IMR-90 (cell line): ENCODE measurements around the gene EPHA5. TPM values are rescaled to one million over a fixed set of nuclear protein-coding genes. Genes with fewer than 3 reads are reported as not detected.

Experiments used
- ATAC-seq: fragments of 200-7000 bp; cut with Tn5 transposase; 2 replicates; pipeline ENCODE4 v1.9.1; 2020; ENCODE audit warnings: low read depth, mild to moderate bottlenecking, moderate library complexity
- BruUV-seq: library from RNA; stranded (reverse); fragments of 400-500 nt; replicated peaks from 2 replicates; lab custom pipeline; 2021; lab: Mats Ljungman, UMichigan
- CTCF ChIA-PET: fragments of 300-600 bp; formaldehyde crosslinking; extraction: SDS; loops from one replicate; lab custom pipeline; 2021; ENCODE audit warnings: antibody characterized with exemption; lab: Yijun Ruan, JAX
- POLR2A ChIA-PET: fragments of 300-600 bp; sonication (Branson Sonifier 250); formaldehyde crosslinking; loops from one replicate; lab custom pipeline; 2022; ENCODE audit warnings: antibody characterized with exemption; ENCODE audit not compliant: unreplicated experiment; lab: Charles Lee
- DNase-seq: peaks from one replicate; pipeline ENCODE4 v3.0.0; 2013
- H2AFZ ChIP-seq: replicated peaks from 2 replicates; pipeline ENCODE3; 2013; ENCODE audit warnings: low read length, mild to moderate bottlenecking; ENCODE audit not compliant: poor library complexity
- H2AK5ac ChIP-seq: 2 replicates; pipeline ENCODE4 v1.6.1; 2013; ENCODE audit warnings: low read depth, low read length, inconsistent platforms
- H2AK9ac ChIP-seq: replicated peaks from 2 replicates; pipeline ENCODE3; 2013; ENCODE audit warnings: mild to moderate bottlenecking, low read depth, low read length, moderate library complexity; ENCODE audit not compliant: poor library complexity
- H2BK120ac ChIP-seq: 2 replicates; pipeline ENCODE4 v1.6.1; 2013; ENCODE audit warnings: low read depth, low read length, inconsistent platforms
- H2BK15ac ChIP-seq: 3 replicates; pipeline ENCODE4 v1.6.1; 2013; ENCODE audit warnings: low read depth, low read length, inconsistent platforms
- H2BK20ac ChIP-seq: 2 replicates; pipeline ENCODE4 v1.6.1; 2013; ENCODE audit warnings: low read depth, mild to moderate bottlenecking, inconsistent platforms, low read length, moderate library complexity
- H2BK5ac ChIP-seq: 2 replicates; pipeline ENCODE4 v1.6.1; 2013; ENCODE audit warnings: mild to moderate bottlenecking, low read depth, low read length, inconsistent platforms; ENCODE audit not compliant: poor library complexity, severe bottlenecking
- H3K14ac ChIP-seq: replicated peaks from 2 replicates; pipeline ENCODE4 v1.6.1; 2013; ENCODE audit warnings: low read depth, low read length, inconsistent platforms
- H3K18ac ChIP-seq: 2 replicates; pipeline ENCODE4 v1.6.1; 2013; ENCODE audit warnings: low read depth, low read length, control low read depth
- H3K23ac ChIP-seq: 2 replicates; pipeline ENCODE4 v1.6.1; 2013; ENCODE audit warnings: low read depth, low read length, inconsistent platforms
- H3K27ac ChIP-seq: 2 replicates; pipeline ENCODE4 v1.5.1; 2013; ENCODE audit warnings: mild to moderate bottlenecking, control low read depth, low read length; ENCODE audit not compliant: insufficient read depth
- H3K27me3 ChIP-seq: 2 replicates; pipeline ENCODE4 v1.6.1; 2013; ENCODE audit warnings: low read length; ENCODE audit not compliant: control insufficient read depth, insufficient read depth
- H3K36me3 ChIP-seq: 2 replicates; pipeline ENCODE4 v1.6.1; 2013; ENCODE audit warnings: low read length, mixed read lengths; ENCODE audit not compliant: control insufficient read depth, insufficient read depth
- H3K4ac ChIP-seq: 2 replicates; pipeline ENCODE4 v1.6.1; 2013; ENCODE audit warnings: low read depth, low read length, inconsistent platforms
- H3K4me1 ChIP-seq: 2 replicates; pipeline ENCODE4 v1.6.1; 2013; ENCODE audit warnings: low read length, mixed read lengths; ENCODE audit not compliant: control insufficient read depth, insufficient read depth
- H3K4me2 ChIP-seq: 2 replicates; pipeline ENCODE4 v1.6.1; 2013; ENCODE audit warnings: low read depth, mild to moderate bottlenecking, control low read depth, low read length, moderate library complexity
- H3K4me3 ChIP-seq: 2 replicates; pipeline ENCODE4 v1.5.1; 2013; ENCODE audit warnings: low read depth, mild to moderate bottlenecking, control low read depth, low read length, moderate library complexity; ENCODE audit not compliant: insufficient read depth
- H3K56ac ChIP-seq: 2 replicates; pipeline ENCODE4 v1.6.1; 2013; ENCODE audit warnings: low read length, inconsistent platforms; ENCODE audit not compliant: insufficient read depth; ENCODE audit errors: extremely low read depth
- H3K79me1 ChIP-seq, 2 experiments: 2 replicates each; pipeline ENCODE4 v1.6.1; 2013; ENCODE audit warnings: low read length in 2 of 2, inconsistent platforms in 1 of 2, low read depth in 1 of 2
- H3K9ac ChIP-seq: 2 replicates; pipeline ENCODE4 v1.6.1; 2013; ENCODE audit warnings: low read depth, low read length, control low read depth
- H3K9me1 ChIP-seq: 2 replicates; pipeline ENCODE4 v1.6.1; 2013; ENCODE audit warnings: low read length, inconsistent platforms; ENCODE audit not compliant: insufficient read depth
- H3K9me3 ChIP-seq: 2 replicates; pipeline ENCODE4 v1.6.1; 2013; ENCODE audit warnings: low read length; ENCODE audit not compliant: control insufficient read depth, insufficient read depth
- H4K20me1 ChIP-seq: 2 replicates; pipeline ENCODE4 v1.6.1; 2013; ENCODE audit warnings: low read length, inconsistent platforms; ENCODE audit not compliant: insufficient read depth
- H4K5ac ChIP-seq: 2 replicates; pipeline ENCODE4 v1.6.1; 2013; ENCODE audit warnings: mild to moderate bottlenecking, low read depth, low read length, control low read depth
- H4K8ac ChIP-seq, 2 experiments: 2 replicates each; pipeline ENCODE4 v1.6.1; 2013; ENCODE audit warnings: low read depth in 2 of 2, low read length in 2 of 2, control low read depth in 1 of 2, inconsistent platforms in 1 of 2
- H4K91ac ChIP-seq: 2 replicates; pipeline ENCODE4 v1.6.1; 2013; ENCODE audit warnings: low read depth, low read length, inconsistent platforms; ENCODE audit not compliant: insufficient read depth
- CEBPB ChIP-seq: IDR thresholded peaks from 2 replicates; pipeline ENCODE4 v1.6.1; 2012; ENCODE audit warnings: low read depth, low read length, improper control_type of control experiment
- CHD1 ChIP-seq: IDR thresholded peaks from 2 replicates; pipeline ENCODE4 v1.6.1; 2012; ENCODE audit warnings: low read depth, low read length, improper control_type of control experiment
- FOS ChIP-seq: fragments of 150-350 bp; IDR thresholded peaks from 2 replicates; pipeline ENCODE4 v1.6.1; 2016; ENCODE audit warnings: low read depth, low read length
- MAFK ChIP-seq: IDR thresholded peaks from 2 replicates; pipeline ENCODE4 v1.6.1; 2012; ENCODE audit warnings: low read depth, low read length, improper control_type of control experiment
- MAZ ChIP-seq: IDR thresholded peaks from 2 replicates; pipeline ENCODE4 v1.6.1; 2012; ENCODE audit warnings: low read depth, mild to moderate bottlenecking, low read length, improper control_type of control experiment, moderate library complexity, borderline replicate concordance
- NFE2L2 ChIP-seq: fragments of 150-350 bp; IDR thresholded peaks from 2 replicates; pipeline ENCODE4 v1.6.1; 2016; ENCODE audit warnings: low read depth, mild to moderate bottlenecking, low read length
- POLR2A ChIP-seq: IDR thresholded peaks from 2 replicates; pipeline ENCODE4 v1.6.1; 2012; ENCODE audit warnings: mild to moderate bottlenecking, low read depth, low read length
- RCOR1 ChIP-seq: IDR thresholded peaks from 2 replicates; pipeline ENCODE4 v1.6.1; 2012; ENCODE audit warnings: mild to moderate bottlenecking, low read length, improper control_type of control experiment; ENCODE audit not compliant: insufficient replicate concordance
- RFX5 ChIP-seq: IDR thresholded peaks from 2 replicates; pipeline ENCODE4 v1.8.0; 2012; ENCODE audit warnings: low read depth, mild to moderate bottlenecking, low read length, moderate library complexity
- WGBS, 2 experiments: methylation state at CpG; one replicate each; pipeline versions ENCODE4 v1.1.5 to v1.1.7; 2013; ENCODE audit warnings: missing lambda C conversion rate in 2 of 2; ENCODE audit not compliant: insufficient read length in 1 of 2; ENCODE audit errors: extremely low coverage in 2 of 2; 5-methylcytosine and 5-hydroxymethylcytosine counted together
- dilution Hi-C: fragments of 300-500 bp; cut with HindIII; formaldehyde crosslinking; loops from one replicate; pipeline ENCODE4 v1.14.3; 2018; ENCODE audit warnings: low sequenced_read_pairs; ENCODE audit not compliant: unreplicated experiment
- in situ Hi-C: fragments of 300-500 bp; cut with MboI; formaldehyde crosslinking; loops from 3 replicates; pipeline ENCODE4 v1.14.3; 2019; ENCODE audit warnings: low sequenced_read_pairs, inconsistent platforms, mixed read lengths
- intact Hi-C: fragments of 100-400 bp; cut with micrococcal nuclease; formaldehyde crosslinking; loops from 2 replicates; pipeline ENCODE4 v1.10.0; 2022
- polyA plus RNA-seq, 3 experiments: library from polyadenylated mRNA; depleted of rRNA; stranded (reverse); fragments of >200 nt; gene quantifications; 2 replicates each; pipeline ENCODE4 v1.2.3, GENCODE V29; 2012; ENCODE audit warnings: low replicate concordance in 1 of 3
- total RNA-seq: library from RNA; depleted of rRNA; stranded (reverse); fragments of >200 nt; gene quantifications from 2 replicates; pipeline ENCODE4 v1.2.3, GENCODE V29; 2012
- TF ChIP-seq, protein P1 (sequence below): fragments of 150-350 bp; IDR thresholded peaks from 2 replicates; pipeline ENCODE4 v1.6.1; 2016; ENCODE audit warnings: low read depth, mild to moderate bottlenecking, low read length, moderate library complexity, borderline replicate concordance
- TF ChIP-seq, protein P2 (sequence below): conservative IDR thresholded peaks from 2 replicates; pipeline ENCODE4 v1.5.1; 2012; ENCODE audit warnings: mild to moderate bottlenecking, low read depth, low read length, improper control_type of control experiment
- TF ChIP-seq, protein P3 (sequence below): fragments of 150-350 bp; IDR thresholded peaks from 2 replicates; pipeline ENCODE4 v1.6.1; 2017; ENCODE audit warnings: mild to moderate bottlenecking, antibody characterized with exemption, low read length, low read depth

The EPHA5 gene
- total and polyA plus RNA-seq, 2 of the 4 experiments (the other 2 are of a cell fraction), result 0.07 to 0.18 TPM

- ChIA-PET CTCF (no interaction called here), POLR2A (no interaction called here)
- H4K91ac ChIP-seq, result no peak overlapping the region
- TF ChIP-seq, protein P1, sequence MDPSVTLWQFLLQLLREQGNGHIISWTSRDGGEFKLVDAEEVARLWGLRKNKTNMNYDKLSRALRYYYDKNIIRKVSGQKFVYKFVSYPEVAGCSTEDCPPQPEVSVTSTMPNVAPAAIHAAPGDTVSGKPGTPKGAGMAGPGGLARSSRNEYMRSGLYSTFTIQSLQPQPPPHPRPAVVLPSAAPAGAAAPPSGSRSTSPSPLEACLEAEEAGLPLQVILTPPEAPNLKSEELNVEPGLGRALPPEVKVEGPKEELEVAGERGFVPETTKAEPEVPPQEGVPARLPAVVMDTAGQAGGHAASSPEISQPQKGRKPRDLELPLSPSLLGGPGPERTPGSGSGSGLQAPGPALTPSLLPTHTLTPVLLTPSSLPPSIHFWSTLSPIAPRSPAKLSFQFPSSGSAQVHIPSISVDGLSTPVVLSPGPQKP, result no peak
- TF ChIP-seq, protein P2, sequence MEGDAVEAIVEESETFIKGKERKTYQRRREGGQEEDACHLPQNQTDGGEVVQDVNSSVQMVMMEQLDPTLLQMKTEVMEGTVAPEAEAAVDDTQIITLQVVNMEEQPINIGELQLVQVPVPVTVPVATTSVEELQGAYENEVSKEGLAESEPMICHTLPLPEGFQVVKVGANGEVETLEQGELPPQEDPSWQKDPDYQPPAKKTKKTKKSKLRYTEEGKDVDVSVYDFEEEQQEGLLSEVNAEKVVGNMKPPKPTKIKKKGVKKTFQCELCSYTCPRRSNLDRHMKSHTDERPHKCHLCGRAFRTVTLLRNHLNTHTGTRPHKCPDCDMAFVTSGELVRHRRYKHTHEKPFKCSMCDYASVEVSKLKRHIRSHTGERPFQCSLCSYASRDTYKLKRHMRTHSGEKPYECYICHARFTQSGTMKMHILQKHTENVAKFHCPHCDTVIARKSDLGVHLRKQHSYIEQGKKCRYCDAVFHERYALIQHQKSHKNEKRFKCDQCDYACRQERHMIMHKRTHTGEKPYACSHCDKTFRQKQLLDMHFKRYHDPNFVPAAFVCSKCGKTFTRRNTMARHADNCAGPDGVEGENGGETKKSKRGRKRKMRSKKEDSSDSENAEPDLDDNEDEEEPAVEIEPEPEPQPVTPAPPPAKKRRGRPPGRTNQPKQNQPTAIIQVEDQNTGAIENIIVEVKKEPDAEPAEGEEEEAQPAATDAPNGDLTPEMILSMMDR, result no peak
- no peak for TF ChIP-seq POLR2A
- no peak for TF ChIP-seq FOS
- no peak for TF ChIP-seq MAZ
- TF ChIP-seq RCOR1, result no peak
- TF ChIP-seq, protein P3, sequence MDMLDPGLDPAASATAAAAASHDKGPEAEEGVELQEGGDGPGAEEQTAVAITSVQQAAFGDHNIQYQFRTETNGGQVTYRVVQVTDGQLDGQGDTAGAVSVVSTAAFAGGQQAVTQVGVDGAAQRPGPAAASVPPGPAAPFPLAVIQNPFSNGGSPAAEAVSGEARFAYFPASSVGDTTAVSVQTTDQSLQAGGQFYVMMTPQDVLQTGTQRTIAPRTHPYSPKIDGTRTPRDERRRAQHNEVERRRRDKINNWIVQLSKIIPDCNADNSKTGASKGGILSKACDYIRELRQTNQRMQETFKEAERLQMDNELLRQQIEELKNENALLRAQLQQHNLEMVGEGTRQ, result no peak
- no peak for TF ChIP-seq NFE2L2
- TF ChIP-seq MAFK, result no peak
- no peak for TF ChIP-seq RFX5
- no peak for TF ChIP-seq CEBPB
- no peak for TF ChIP-seq CHD1
- H2BK120ac ChIP-seq, result no peak overlapping the region
- H3K14ac ChIP-seq, result no peak overlapping the region
- no peak overlapping the region for H2AFZ ChIP-seq
- no peak overlapping the region for H4K5ac ChIP-seq
- H3K4me3 ChIP-seq, result no peak overlapping the region
- no peaks in the 10 kb centered on the region for H3K36me3 ChIP-seq
- H3K79me1 ChIP-seq, result no peaks in the 10 kb centered on the region
- no peak overlapping the region for H3K4ac ChIP-seq
- intact Hi-C loops, result no loop called here
- H3K56ac ChIP-seq, result no peak overlapping the region
- H2BK20ac ChIP-seq, result no peak overlapping the region
- H2AK9ac ChIP-seq, result no peak overlapping the region
- no peaks in the 10 kb centered on the region for H3K4me1 ChIP-seq
- no peaks in the 10 kb centered on the region for H4K20me1 ChIP-seq
- no peak overlapping the region for H2BK5ac ChIP-seq
- H2AK5ac ChIP-seq, result no peak overlapping the region
- no peak overlapping the region for H3K18ac ChIP-seq
- no peak for ATAC-seq
- BruUV-seq, result no TSS peak
- in situ Hi-C loops, result no loop called here
- no peaks in the 10 kb centered on the region for H3K9me1 ChIP-seq
- H3K27me3 ChIP-seq, result no peaks in the 10 kb centered on the region
- H3K27ac ChIP-seq, result no peak overlapping the region
- H3K9me3 ChIP-seq, result 0 out of 2 replicates have a peak, but pooled peaks cover 1% of the 10 kb centered on the region
- H4K8ac ChIP-seq, result no peak overlapping the region
- no peak overlapping the region for H3K4me2 ChIP-seq
- dilution Hi-C loops, result no loop called here
- H3K9ac ChIP-seq, result no peak overlapping the region
- H2BK15ac ChIP-seq, result no peak overlapping the region
- no peak overlapping the region for H3K23ac ChIP-seq
- no CpG with 5 or more reads among the region's 1 CpG for WGBS, 2 experiments
- no peak for DNase-seq
Observed at GRCh38 chr4:65661471-65661870, 8.8 kb downstream of the EPHA5 start.
